IMR-90 (cell line): ENCODE results near the gene GUCA1C. TPM values are rescaled to one million over a fixed set of nuclear protein-coding genes. Genes with fewer than 3 reads are reported as not detected.

Source experiments
- ATAC-seq: fragments of 200-7000 bp; cut with Tn5 transposase; 2 replicates; pipeline ENCODE4 v1.9.1; 2020; ENCODE audit warnings: low read depth, mild to moderate bottlenecking, moderate library complexity
- BruUV-seq: library from RNA; stranded (reverse); fragments of 400-500 nt; replicated peaks from 2 replicates; lab custom pipeline; 2021; lab: Mats Ljungman, UMichigan
- CTCF ChIA-PET: fragments of 300-600 bp; formaldehyde crosslinking; extraction: SDS; loops from one replicate; lab custom pipeline; 2021; ENCODE audit warnings: antibody characterized with exemption; lab: Yijun Ruan, JAX
- POLR2A ChIA-PET: fragments of 300-600 bp; sonication (Branson Sonifier 250); formaldehyde crosslinking; loops from one replicate; lab custom pipeline; 2022; ENCODE audit warnings: antibody characterized with exemption; ENCODE audit not compliant: unreplicated experiment; lab: Charles Lee
- DNase-seq: peaks from one replicate; pipeline ENCODE4 v3.0.0; 2013
- H2AFZ ChIP-seq: replicated peaks from 2 replicates; pipeline ENCODE3; 2013; ENCODE audit warnings: low read length, mild to moderate bottlenecking; ENCODE audit not compliant: poor library complexity
- H2AK5ac ChIP-seq: 2 replicates; pipeline ENCODE4 v1.6.1; 2013; ENCODE audit warnings: low read depth, low read length, inconsistent platforms
- H2AK9ac ChIP-seq: replicated peaks from 2 replicates; pipeline ENCODE3; 2013; ENCODE audit warnings: mild to moderate bottlenecking, low read depth, low read length, moderate library complexity; ENCODE audit not compliant: poor library complexity
- H2BK120ac ChIP-seq: 2 replicates; pipeline ENCODE4 v1.6.1; 2013; ENCODE audit warnings: low read depth, low read length, inconsistent platforms
- H2BK15ac ChIP-seq: 3 replicates; pipeline ENCODE4 v1.6.1; 2013; ENCODE audit warnings: low read depth, low read length, inconsistent platforms
- H2BK20ac ChIP-seq: 2 replicates; pipeline ENCODE4 v1.6.1; 2013; ENCODE audit warnings: low read depth, mild to moderate bottlenecking, inconsistent platforms, low read length, moderate library complexity
- H2BK5ac ChIP-seq: 2 replicates; pipeline ENCODE4 v1.6.1; 2013; ENCODE audit warnings: mild to moderate bottlenecking, low read depth, low read length, inconsistent platforms; ENCODE audit not compliant: poor library complexity, severe bottlenecking
- H3K14ac ChIP-seq: replicated peaks from 2 replicates; pipeline ENCODE4 v1.6.1; 2013; ENCODE audit warnings: low read depth, low read length, inconsistent platforms
- H3K18ac ChIP-seq: 2 replicates; pipeline ENCODE4 v1.6.1; 2013; ENCODE audit warnings: low read depth, low read length, control low read depth
- H3K23ac ChIP-seq: 2 replicates; pipeline ENCODE4 v1.6.1; 2013; ENCODE audit warnings: low read depth, low read length, inconsistent platforms
- H3K27ac ChIP-seq: 2 replicates; pipeline ENCODE4 v1.5.1; 2013; ENCODE audit warnings: mild to moderate bottlenecking, control low read depth, low read length; ENCODE audit not compliant: insufficient read depth
- H3K27me3 ChIP-seq: 2 replicates; pipeline ENCODE4 v1.6.1; 2013; ENCODE audit warnings: low read length; ENCODE audit not compliant: control insufficient read depth, insufficient read depth
- H3K36me3 ChIP-seq: 2 replicates; pipeline ENCODE4 v1.6.1; 2013; ENCODE audit warnings: low read length, mixed read lengths; ENCODE audit not compliant: control insufficient read depth, insufficient read depth
- H3K4ac ChIP-seq: 2 replicates; pipeline ENCODE4 v1.6.1; 2013; ENCODE audit warnings: low read depth, low read length, inconsistent platforms
- H3K4me1 ChIP-seq: 2 replicates; pipeline ENCODE4 v1.6.1; 2013; ENCODE audit warnings: low read length, mixed read lengths; ENCODE audit not compliant: control insufficient read depth, insufficient read depth
- H3K4me2 ChIP-seq: 2 replicates; pipeline ENCODE4 v1.6.1; 2013; ENCODE audit warnings: low read depth, mild to moderate bottlenecking, control low read depth, low read length, moderate library complexity
- H3K4me3 ChIP-seq: 2 replicates; pipeline ENCODE4 v1.5.1; 2013; ENCODE audit warnings: low read depth, mild to moderate bottlenecking, control low read depth, low read length, moderate library complexity; ENCODE audit not compliant: insufficient read depth
- H3K56ac ChIP-seq: 2 replicates; pipeline ENCODE4 v1.6.1; 2013; ENCODE audit warnings: low read length, inconsistent platforms; ENCODE audit not compliant: insufficient read depth; ENCODE audit errors: extremely low read depth
- H3K79me1 ChIP-seq, 2 experiments: 2 replicates each; pipeline ENCODE4 v1.6.1; 2013; ENCODE audit warnings: low read length in 2 of 2, inconsistent platforms in 1 of 2, low read depth in 1 of 2
- H3K9ac ChIP-seq: 2 replicates; pipeline ENCODE4 v1.6.1; 2013; ENCODE audit warnings: low read depth, low read length, control low read depth
- H3K9me1 ChIP-seq: 2 replicates; pipeline ENCODE4 v1.6.1; 2013; ENCODE audit warnings: low read length, inconsistent platforms; ENCODE audit not compliant: insufficient read depth
- H3K9me3 ChIP-seq: 2 replicates; pipeline ENCODE4 v1.6.1; 2013; ENCODE audit warnings: low read length; ENCODE audit not compliant: control insufficient read depth, insufficient read depth
- H4K20me1 ChIP-seq: 2 replicates; pipeline ENCODE4 v1.6.1; 2013; ENCODE audit warnings: low read length, inconsistent platforms; ENCODE audit not compliant: insufficient read depth
- H4K5ac ChIP-seq: 2 replicates; pipeline ENCODE4 v1.6.1; 2013; ENCODE audit warnings: mild to moderate bottlenecking, low read depth, low read length, control low read depth
- H4K8ac ChIP-seq, 2 experiments: 2 replicates each; pipeline ENCODE4 v1.6.1; 2013; ENCODE audit warnings: low read depth in 2 of 2, low read length in 2 of 2, control low read depth in 1 of 2, inconsistent platforms in 1 of 2
- H4K91ac ChIP-seq: 2 replicates; pipeline ENCODE4 v1.6.1; 2013; ENCODE audit warnings: low read depth, low read length, inconsistent platforms; ENCODE audit not compliant: insufficient read depth
- BHLHE40 ChIP-seq: fragments of 150-350 bp; IDR thresholded peaks from 2 replicates; pipeline ENCODE4 v1.6.1; 2016; ENCODE audit warnings: mild to moderate bottlenecking, low read depth, low read length
- CEBPB ChIP-seq: IDR thresholded peaks from 2 replicates; pipeline ENCODE4 v1.6.1; 2012; ENCODE audit warnings: low read depth, low read length, improper control_type of control experiment
- CHD1 ChIP-seq: IDR thresholded peaks from 2 replicates; pipeline ENCODE4 v1.6.1; 2012; ENCODE audit warnings: low read depth, low read length, improper control_type of control experiment
- FOS ChIP-seq: fragments of 150-350 bp; IDR thresholded peaks from 2 replicates; pipeline ENCODE4 v1.6.1; 2016; ENCODE audit warnings: low read depth, low read length
- MAFK ChIP-seq: IDR thresholded peaks from 2 replicates; pipeline ENCODE4 v1.6.1; 2012; ENCODE audit warnings: low read depth, low read length, improper control_type of control experiment
- MAZ ChIP-seq: IDR thresholded peaks from 2 replicates; pipeline ENCODE4 v1.6.1; 2012; ENCODE audit warnings: low read depth, mild to moderate bottlenecking, low read length, improper control_type of control experiment, moderate library complexity, borderline replicate concordance
- MXI1 ChIP-seq: IDR thresholded peaks from 2 replicates; pipeline ENCODE4 v1.6.1; 2012; ENCODE audit warnings: low read depth, mild to moderate bottlenecking, low read length, moderate library complexity, borderline replicate concordance
- NFE2L2 ChIP-seq: fragments of 150-350 bp; IDR thresholded peaks from 2 replicates; pipeline ENCODE4 v1.6.1; 2016; ENCODE audit warnings: low read depth, mild to moderate bottlenecking, low read length
- POLR2A ChIP-seq: IDR thresholded peaks from 2 replicates; pipeline ENCODE4 v1.6.1; 2012; ENCODE audit warnings: mild to moderate bottlenecking, low read depth, low read length
- RAD21 ChIP-seq: IDR thresholded peaks from 2 replicates; pipeline ENCODE4 v1.6.1; 2012; ENCODE audit warnings: low read length, improper control_type of control experiment
- RCOR1 ChIP-seq: IDR thresholded peaks from 2 replicates; pipeline ENCODE4 v1.6.1; 2012; ENCODE audit warnings: mild to moderate bottlenecking, low read length, improper control_type of control experiment; ENCODE audit not compliant: insufficient replicate concordance
- RFX5 ChIP-seq: IDR thresholded peaks from 2 replicates; pipeline ENCODE4 v1.8.0; 2012; ENCODE audit warnings: low read depth, mild to moderate bottlenecking, low read length, moderate library complexity
- SMC3 ChIP-seq: fragments of 150-350 bp; IDR thresholded peaks from 2 replicates; pipeline ENCODE4 v1.6.1; 2016; ENCODE audit warnings: low read depth, mild to moderate bottlenecking, antibody characterized with exemption, low read length, moderate library complexity
- WGBS, 2 experiments: methylation state at CpG; one replicate each; pipeline versions ENCODE4 v1.1.5 to v1.1.7; 2013; ENCODE audit warnings: missing lambda C conversion rate in 2 of 2; ENCODE audit not compliant: insufficient read length in 1 of 2; ENCODE audit errors: extremely low coverage in 2 of 2; 5-methylcytosine and 5-hydroxymethylcytosine counted together
- dilution Hi-C: fragments of 300-500 bp; cut with HindIII; formaldehyde crosslinking; loops from one replicate; pipeline ENCODE4 v1.14.3; 2018; ENCODE audit warnings: low sequenced_read_pairs; ENCODE audit not compliant: unreplicated experiment
- in situ Hi-C: fragments of 300-500 bp; cut with MboI; formaldehyde crosslinking; loops from 3 replicates; pipeline ENCODE4 v1.14.3; 2019; ENCODE audit warnings: low sequenced_read_pairs, inconsistent platforms, mixed read lengths
- intact Hi-C: fragments of 100-400 bp; cut with micrococcal nuclease; formaldehyde crosslinking; loops from 2 replicates; pipeline ENCODE4 v1.10.0; 2022
- polyA plus RNA-seq, 3 experiments: library from polyadenylated mRNA; depleted of rRNA; stranded (reverse); fragments of >200 nt; gene quantifications; 2 replicates each; pipeline ENCODE4 v1.2.3, GENCODE V29; 2012; ENCODE audit warnings: low replicate concordance in 1 of 3
- total RNA-seq: library from RNA; depleted of rRNA; stranded (reverse); fragments of >200 nt; gene quantifications from 2 replicates; pipeline ENCODE4 v1.2.3, GENCODE V29; 2012
- TF ChIP-seq, protein P1 (sequence below): fragments of 150-350 bp; IDR thresholded peaks from 2 replicates; pipeline ENCODE4 v1.6.1; 2017; ENCODE audit warnings: mild to moderate bottlenecking, antibody characterized with exemption, low read length, low read depth
- TF ChIP-seq, protein P2 (sequence below): fragments of 150-350 bp; IDR thresholded peaks from 2 replicates; pipeline ENCODE4 v1.6.1; 2016; ENCODE audit warnings: low read depth, mild to moderate bottlenecking, low read length, moderate library complexity, borderline replicate concordance
- TF ChIP-seq, protein P3 (sequence below): conservative IDR thresholded peaks from 2 replicates; pipeline ENCODE4 v1.5.1; 2012; ENCODE audit warnings: mild to moderate bottlenecking, low read depth, low read length, improper control_type of control experiment

Gene GUCA1C
- total and polyA plus RNA-seq, 2 of the 4 experiments (the other 2 are of a cell fraction), result not detected

DNA sequence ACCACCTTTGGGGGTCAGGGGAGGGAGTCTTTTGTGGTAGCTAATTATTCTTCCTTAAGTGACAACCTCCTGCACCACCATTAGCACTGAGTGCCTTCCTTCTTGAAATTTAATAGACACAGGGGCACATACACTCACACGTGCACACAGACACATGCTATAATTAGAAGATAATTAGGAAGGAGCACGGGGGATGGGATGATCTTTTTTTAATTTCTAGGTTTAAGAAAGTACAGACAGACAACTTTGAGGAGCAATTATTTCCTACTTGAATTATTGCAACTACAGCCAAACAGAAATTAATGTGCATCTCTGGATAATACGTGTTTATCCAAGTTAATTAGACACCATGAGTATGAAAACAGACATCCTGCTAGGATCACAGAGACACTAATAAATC, 44.8 kb upstream of the GUCA1C start:
- Histone ChIP-seq H3K79me1 (no peaks in the 10 kb centered on the region), H3K4ac (no peak overlapping the region), H2AFZ (no peak overlapping the region), H2AK9ac (no peak overlapping the region), H3K14ac (no peak overlapping the region), H4K91ac (no peak overlapping the region), H2BK120ac (no peak overlapping the region), H3K36me3 (no peaks in the 10 kb centered on the region), H3K9me1 (no peaks in the 10 kb centered on the region), H2BK20ac (no peak overlapping the region), H3K56ac (no peak overlapping the region), H4K8ac (no peak overlapping the region), H3K27ac (no peak overlapping the region), H3K9me3 (no peaks in the 10 kb centered on the region), H2AK5ac (no peak overlapping the region), H3K23ac (no peak overlapping the region), H2BK5ac (no peak overlapping the region), H3K4me3 (no peak overlapping the region), H2BK15ac (no peak overlapping the region), H3K27me3 (no peaks in the 10 kb centered on the region), H4K5ac (no peak overlapping the region), H3K4me1 (no peaks in the 10 kb centered on the region), H3K18ac (no peak overlapping the region), H3K9ac (no peak overlapping the region), H3K4me2 (no peak overlapping the region), H4K20me1 (no peaks in the 10 kb centered on the region)
- TF ChIP-seq, protein P1, sequence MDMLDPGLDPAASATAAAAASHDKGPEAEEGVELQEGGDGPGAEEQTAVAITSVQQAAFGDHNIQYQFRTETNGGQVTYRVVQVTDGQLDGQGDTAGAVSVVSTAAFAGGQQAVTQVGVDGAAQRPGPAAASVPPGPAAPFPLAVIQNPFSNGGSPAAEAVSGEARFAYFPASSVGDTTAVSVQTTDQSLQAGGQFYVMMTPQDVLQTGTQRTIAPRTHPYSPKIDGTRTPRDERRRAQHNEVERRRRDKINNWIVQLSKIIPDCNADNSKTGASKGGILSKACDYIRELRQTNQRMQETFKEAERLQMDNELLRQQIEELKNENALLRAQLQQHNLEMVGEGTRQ, result no peak
- TF ChIP-seq NFE2L2 (no peak), SMC3 (no peak), POLR2A (no peak), CHD1 (no peak), CEBPB (no peak), RAD21 (no peak), RFX5 (no peak), MAFK (no peak), MXI1 (no peak), FOS (no peak), RCOR1 (no peak), MAZ (no peak), BHLHE40 (no peak)
- TF ChIP-seq, protein P2, sequence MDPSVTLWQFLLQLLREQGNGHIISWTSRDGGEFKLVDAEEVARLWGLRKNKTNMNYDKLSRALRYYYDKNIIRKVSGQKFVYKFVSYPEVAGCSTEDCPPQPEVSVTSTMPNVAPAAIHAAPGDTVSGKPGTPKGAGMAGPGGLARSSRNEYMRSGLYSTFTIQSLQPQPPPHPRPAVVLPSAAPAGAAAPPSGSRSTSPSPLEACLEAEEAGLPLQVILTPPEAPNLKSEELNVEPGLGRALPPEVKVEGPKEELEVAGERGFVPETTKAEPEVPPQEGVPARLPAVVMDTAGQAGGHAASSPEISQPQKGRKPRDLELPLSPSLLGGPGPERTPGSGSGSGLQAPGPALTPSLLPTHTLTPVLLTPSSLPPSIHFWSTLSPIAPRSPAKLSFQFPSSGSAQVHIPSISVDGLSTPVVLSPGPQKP, result no peak
- TF ChIP-seq, protein P3, sequence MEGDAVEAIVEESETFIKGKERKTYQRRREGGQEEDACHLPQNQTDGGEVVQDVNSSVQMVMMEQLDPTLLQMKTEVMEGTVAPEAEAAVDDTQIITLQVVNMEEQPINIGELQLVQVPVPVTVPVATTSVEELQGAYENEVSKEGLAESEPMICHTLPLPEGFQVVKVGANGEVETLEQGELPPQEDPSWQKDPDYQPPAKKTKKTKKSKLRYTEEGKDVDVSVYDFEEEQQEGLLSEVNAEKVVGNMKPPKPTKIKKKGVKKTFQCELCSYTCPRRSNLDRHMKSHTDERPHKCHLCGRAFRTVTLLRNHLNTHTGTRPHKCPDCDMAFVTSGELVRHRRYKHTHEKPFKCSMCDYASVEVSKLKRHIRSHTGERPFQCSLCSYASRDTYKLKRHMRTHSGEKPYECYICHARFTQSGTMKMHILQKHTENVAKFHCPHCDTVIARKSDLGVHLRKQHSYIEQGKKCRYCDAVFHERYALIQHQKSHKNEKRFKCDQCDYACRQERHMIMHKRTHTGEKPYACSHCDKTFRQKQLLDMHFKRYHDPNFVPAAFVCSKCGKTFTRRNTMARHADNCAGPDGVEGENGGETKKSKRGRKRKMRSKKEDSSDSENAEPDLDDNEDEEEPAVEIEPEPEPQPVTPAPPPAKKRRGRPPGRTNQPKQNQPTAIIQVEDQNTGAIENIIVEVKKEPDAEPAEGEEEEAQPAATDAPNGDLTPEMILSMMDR, result no peak
- dilution Hi-C loops, result no loop called here
- no TSS peak for BruUV-seq
- intact Hi-C loops, result no loop called here
- ChIA-PET POLR2A (no interaction called here), CTCF (no interaction called here)
- in situ Hi-C loops, result no loop called here
- DNase-seq (no peak), ATAC-seq (no peak)
- WGBS, 2 experiments, result no CpG with 5 or more reads among the region's 3 CpGs
